Measurements from ENCODE around the gene IL1RN.

GRCh38 chr2:113164215-113164929 is 37.0 kb downstream of the IL1RN start:
- TF ChIP-seq CTCF (IDR thresholded peaks at IDR 0.05; ENCODE audit: extremely low read depth in 1 of 2, insufficient read depth in 1 of 2, low read depth in 1 of 2, low read length in 2 of 2) (no peak), POLR2A (IDR thresholded peaks at IDR 0.05; ENCODE audit: low read depth, low read length) (no peak), GATA2 (IDR thresholded peaks at IDR 0.05; ENCODE audit: insufficient read depth, insufficient read length, low read depth, low read length) (no peak), POLR2AphosphoS5 (IDR thresholded peaks at IDR 0.05; ENCODE audit: insufficient read depth, low read depth, low read length) (no peak)
- TF ChIP-seq, protein P1, sequence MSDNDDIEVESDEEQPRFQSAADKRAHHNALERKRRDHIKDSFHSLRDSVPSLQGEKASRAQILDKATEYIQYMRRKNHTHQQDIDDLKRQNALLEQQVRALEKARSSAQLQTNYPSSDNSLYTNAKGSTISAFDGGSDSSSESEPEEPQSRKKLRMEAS (IDR thresholded peaks at IDR 0.05; ENCODE audit: insufficient read depth, insufficient read length) = no peak
